T follicular helper cell (primary cell): Measurements from ENCODE around the gene CBFA2T3.
"Not testable (repeated sequence)": the region's sequence is repeated elsewhere in the genome, so short reads cannot be mapped to it uniquely, and the experiment has no call there.

ENCODE experiments used
- DNase-seq: peaks from one replicate; pipeline ENCODE4 v3.0.0-alpha.2; 2020; ENCODE audit warnings: low read depth
- total RNA-seq, 2 experiments: gene quantifications; one replicate each; lab custom pipeline; 2026; lab: John Stamatoyannopoulos, UW

Gene CBFA2T3
- 0 reads per million in 2 experiments for total RNA-seq

DNA sequence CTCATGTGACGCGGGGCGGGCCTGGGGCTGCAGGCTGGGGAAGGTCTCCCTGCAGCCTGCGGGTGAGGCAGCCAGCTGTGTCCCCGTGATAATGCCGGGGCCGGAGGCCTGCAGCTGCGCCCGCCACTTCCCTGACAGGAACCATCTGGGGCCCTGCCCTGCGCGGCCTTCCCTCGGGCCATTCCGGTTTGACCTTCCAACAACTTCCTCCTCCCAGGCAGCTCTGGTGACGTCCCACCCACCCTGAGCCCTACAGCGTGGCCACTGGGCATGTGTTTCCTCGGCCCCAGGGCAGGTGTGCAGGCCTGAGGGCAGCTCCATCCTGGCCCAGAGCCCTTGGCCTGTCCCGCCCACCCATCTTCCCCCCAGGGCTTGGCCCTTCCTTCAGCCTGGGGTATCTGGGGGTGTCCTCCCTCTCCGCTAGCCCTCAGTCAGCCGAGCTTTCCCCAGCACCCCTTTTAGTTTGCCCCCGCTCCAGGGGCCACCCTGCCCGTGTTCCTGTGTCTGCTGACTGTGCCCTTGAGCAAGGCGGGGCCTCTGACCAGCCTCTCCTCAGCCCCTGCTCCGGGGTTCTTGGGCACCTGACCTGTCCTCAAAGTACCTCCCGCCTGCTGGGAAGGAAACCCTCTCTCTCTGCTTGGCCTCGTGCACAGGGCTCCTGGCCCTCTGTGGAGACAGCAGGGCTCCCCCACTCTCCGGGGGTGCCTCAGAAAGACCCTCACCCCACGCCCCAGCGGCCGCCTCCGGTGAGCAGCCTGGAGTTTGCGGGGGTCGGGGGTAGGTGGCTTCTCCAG lies at the start of gene CBFA2T3:
Gene CBFA2T3, minus strand, starts transcription at position 190 of the 794 bp plus-strand sequence. CDS start 400 bp downstream, outside the sequence.
- no peak for DNase-seq

GRCh38 chr16:89026121-89026612 lies 49.2 kb upstream of the CBFA2T3 start:
- no peak for DNase-seq

DNA sequence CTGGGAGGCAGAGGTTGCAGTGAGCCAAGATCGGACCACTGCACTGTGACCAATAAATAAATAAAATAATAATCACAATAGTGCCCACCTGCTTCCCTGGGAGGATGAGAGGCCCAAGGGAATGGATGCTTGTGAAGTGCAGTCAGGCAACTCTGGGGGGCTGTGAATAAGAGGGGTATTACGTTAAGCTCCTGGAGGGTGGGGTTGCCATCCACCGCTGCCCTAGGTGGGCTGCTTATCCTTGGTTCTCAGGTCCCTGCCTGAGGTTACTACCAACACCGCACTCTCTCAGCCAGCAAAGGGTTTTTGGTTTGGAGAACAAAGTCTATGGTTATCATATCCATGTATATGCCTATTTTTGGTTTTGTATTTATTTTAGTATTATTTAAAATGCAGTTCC lies 48.6 kb upstream of the CBFA2T3 start:
- DNase-seq = no peak

DNA sequence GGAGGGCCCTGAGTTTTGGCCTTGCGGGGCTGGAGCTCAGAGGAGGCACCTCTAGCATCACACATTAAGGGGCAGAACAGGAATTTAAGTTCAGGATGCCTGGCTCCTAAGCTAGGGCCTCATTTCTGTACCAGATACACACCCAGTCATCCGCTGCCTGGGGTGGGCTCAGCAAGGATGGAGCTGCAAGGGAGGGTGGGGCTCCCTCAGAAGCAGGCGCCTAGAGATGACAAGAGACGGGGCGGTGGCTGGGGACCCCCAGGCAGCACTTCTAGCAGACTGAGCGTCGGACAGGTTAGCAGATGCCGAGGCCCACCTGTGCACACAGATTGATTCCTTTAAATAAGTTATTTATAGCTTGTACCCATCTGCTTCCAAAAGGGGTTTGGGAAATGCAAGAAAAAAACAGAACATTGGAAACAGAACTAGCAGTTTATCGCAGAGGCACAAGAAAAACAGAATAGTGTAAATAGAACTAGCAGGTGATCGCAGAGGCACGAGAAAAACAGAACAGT lies 47.6 kb upstream of the CBFA2T3 start:
- no peak for DNase-seq

- DNase-seq = no peak
Observed at GRCh38 chr16:89023621-89024511, 46.9 kb upstream of the CBFA2T3 start.

- no peak for DNase-seq
Observed at GRCh38 chr16:89023151-89023551, 46.1 kb upstream of the CBFA2T3 start.

GRCh38 chr16:89022051-89022836 lies 45.2 kb upstream of the CBFA2T3 start:
- no peak for DNase-seq

DNA sequence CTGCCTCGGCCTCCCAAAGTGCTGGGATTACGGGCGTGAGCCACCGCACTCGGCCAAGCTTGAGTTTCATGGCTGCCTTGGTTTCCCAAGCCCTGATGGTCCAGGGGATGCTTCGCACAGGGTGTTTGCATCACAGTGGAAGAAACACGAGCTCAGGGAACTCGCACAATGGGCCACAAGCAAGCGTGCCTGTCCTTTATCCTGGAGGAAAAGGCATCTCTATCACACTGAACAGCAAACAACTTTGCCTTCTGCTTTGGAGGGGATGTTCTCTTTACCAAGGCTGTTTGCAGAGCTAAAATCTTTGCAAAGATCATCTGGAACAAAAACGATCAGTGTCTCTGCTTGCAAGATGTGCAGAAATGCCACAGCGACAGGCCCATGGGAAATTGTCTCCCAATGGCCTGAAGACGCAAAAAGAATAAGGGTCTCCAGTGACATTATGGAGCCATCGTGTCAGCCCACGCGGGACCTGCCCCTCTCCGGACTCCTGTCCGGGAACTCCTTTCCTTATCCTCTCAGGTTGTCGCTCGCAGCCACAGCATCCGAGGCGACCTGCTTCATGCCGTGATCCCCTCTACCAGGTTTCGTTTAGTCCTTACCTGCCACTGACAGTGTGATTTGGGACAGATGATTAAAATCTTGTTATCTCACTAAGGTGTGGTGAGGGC lies 44.1 kb upstream of the CBFA2T3 start:
- DNase-seq = no peak

DNA sequence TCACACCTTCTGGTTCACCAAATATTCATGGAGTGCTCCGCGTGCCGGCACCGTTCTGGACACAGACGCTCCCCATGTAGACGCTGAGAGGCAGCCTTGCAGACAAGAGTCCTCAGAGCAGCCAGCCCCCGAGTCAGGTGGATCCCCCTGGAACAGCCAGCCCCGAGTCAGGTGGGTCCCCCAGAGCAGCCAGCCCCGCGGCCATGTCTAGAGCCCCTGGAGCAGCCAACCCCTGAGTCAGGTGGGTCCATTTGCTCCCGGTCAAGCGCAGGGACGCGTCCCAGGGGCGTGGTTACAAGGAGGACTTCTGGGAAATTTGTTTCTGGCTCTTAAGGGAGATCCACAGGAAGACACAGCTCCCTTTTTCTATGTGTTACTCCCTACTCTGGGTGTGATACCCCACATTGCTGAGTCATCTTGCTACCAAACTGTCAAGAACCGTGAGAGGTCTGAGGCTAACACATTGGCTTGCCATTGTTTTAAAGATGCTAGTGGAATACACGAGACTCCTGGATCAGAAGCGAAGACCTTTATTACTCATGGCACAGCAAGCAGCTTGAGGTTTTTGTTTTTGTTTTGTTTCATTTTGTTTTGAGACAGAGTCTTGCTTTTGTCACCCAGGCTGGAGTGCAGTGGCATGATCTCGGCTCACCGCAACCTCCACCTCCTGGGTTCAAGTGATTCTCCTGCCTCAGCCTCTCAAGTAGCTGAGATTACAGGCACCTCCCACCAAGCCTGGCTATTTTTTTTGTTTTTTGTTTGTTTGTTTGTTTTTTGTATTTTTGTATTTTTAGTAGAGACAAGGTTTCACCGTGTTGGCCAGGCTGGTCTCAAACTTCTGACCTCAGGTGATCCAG lies 43.3 kb upstream of the CBFA2T3 start:
- DNase-seq = no peak

DNA sequence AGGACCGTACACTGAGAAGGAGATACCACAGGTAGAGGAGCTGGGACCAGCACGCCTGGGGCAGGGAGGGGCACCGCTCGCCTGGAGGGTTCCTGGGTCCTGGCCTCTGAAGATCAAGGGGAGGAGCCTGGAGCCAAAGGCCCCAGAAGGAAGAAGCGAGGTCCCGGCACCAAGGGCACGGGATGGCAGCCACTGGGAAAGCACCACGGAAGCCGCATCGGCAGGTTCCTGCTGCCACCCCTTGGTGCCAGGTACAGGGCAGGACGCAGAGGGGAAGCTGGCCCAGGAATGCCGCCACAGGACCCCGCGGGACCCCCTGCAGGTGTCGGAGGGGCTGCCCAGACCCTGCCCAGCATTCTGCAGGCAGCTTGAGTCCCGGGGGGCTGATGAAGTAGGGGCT lies 42.5 kb upstream of the CBFA2T3 start:
- no peak for DNase-seq

DNA sequence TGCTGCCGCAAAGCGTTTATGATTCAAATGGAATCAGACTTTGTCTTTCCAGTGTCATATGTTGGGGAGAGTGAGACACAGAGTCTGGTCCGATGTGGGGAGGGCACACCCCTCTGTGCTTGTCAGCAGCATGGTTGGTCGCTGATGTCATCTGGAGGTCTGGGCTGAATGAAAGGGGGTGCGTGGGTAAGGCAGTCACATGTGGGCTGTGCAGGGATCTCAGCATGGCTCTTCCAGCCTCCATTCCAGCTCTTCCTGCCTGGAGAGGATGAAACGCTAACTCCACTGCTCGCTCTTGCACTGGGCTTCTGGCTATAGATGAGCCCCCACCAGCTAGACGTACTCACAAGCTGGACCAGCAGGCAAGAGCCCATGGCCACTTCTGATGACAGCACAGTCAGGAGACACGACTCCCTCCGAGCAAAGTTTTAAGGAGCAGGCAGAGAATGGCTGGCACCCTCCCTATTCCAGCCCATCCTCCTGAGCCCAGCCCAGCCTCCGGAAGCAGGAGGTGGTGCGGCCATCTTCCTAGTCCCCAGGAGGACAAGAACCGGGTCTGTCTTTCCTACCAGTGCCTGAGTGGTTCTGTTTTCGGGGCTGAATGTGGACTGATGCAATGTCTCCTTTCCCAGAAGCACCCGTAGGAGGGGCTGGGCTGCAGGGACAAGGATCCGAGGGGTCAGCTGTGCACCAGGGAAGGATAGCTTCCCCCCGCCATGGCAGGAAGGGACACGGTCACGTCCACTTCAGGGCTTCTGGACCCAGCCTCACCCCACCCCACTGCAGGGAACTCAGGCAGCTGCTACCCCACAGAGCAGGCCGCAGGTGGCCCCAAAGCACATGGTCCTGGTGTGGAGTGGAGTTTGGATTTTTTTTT lies 41.5 kb upstream of the CBFA2T3 start:
- no peak for DNase-seq

- no peak for DNase-seq
Observed at GRCh38 chr16:89017543-89018281, 40.7 kb upstream of the CBFA2T3 start.

- DNase-seq = not testable (repeated sequence)
Observed at GRCh38 chr16:89016561-89016960, 39.6 kb upstream of the CBFA2T3 start.

- DNase-seq = no peak
Observed at GRCh38 chr16:89015271-89015859, 38.4 kb upstream of the CBFA2T3 start.

- DNase-seq = no peak
Observed at GRCh38 chr16:89014403-89015230, 37.6 kb upstream of the CBFA2T3 start.

DNA sequence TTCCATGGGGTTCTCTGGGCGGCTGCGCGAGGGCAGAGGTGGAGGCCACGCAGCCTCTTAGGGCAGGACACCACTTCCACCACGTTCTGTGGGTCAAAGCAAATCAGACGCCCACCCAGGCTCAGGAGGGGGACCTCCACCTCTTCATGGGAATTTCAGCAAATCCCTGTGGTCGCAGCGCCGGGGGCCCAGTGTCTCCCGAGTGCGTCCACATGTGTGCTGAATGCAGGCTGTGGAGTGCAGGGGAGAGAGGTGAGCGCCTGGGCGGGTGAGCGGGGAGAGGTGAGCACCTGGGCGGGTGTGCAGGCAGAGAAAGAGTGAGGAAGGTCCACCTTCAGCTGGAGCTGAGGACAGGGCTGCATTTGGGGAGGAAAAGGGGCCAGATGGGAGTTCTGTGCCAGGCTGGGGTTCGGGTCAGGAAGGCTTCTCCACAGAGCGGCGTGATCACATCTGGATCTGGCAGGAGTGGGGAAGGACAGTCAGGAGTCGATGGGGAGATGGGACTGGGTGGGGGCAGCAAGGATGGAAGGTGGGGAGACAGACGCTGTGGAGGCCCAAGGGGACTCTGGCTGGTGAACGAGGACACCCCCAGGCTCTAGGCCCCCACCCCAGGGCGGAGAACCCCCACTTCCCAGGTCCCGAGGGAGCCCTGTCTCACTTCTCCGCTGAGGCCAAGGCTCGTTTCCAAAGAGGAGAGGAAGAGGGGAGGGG lies 36.8 kb upstream of the CBFA2T3 start:
- DNase-seq = no peak
